ENCODE measurements around the gene ZNF146.
"Not testable (repeated sequence)": the region's sequence is repeated elsewhere in the genome, so short reads cannot be mapped to it uniquely, and the experiment has no call there.

DNA sequence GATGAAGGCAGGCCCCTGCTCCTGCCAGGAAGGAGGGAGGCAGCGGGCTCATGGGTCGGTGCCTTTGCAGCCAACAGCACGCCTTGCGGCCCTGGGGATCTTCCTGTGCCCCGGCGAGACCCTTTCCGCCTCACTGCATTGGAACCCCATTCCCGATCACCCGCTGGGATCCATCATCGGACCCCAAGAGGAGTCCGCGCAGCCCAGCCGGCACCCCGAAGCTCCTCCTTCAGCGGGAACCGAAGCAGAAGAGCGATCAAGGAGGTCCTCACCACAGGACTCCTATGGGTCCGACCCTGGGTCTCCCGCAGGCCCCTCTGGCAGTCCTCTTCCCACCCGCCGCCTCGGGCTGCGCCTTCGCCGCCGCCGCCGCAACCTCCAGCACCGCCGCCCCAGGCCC is 53.7 kb downstream of the ZNF146 start:
- TF ChIP-seq EZH2 (IDR thresholded peaks at IDR 0.05; ENCODE audit: insufficient read depth, low read length) = not testable (repeated sequence)
- TF ChIP-seq, protein P1, sequence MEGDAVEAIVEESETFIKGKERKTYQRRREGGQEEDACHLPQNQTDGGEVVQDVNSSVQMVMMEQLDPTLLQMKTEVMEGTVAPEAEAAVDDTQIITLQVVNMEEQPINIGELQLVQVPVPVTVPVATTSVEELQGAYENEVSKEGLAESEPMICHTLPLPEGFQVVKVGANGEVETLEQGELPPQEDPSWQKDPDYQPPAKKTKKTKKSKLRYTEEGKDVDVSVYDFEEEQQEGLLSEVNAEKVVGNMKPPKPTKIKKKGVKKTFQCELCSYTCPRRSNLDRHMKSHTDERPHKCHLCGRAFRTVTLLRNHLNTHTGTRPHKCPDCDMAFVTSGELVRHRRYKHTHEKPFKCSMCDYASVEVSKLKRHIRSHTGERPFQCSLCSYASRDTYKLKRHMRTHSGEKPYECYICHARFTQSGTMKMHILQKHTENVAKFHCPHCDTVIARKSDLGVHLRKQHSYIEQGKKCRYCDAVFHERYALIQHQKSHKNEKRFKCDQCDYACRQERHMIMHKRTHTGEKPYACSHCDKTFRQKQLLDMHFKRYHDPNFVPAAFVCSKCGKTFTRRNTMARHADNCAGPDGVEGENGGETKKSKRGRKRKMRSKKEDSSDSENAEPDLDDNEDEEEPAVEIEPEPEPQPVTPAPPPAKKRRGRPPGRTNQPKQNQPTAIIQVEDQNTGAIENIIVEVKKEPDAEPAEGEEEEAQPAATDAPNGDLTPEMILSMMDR (IDR thresholded peaks at IDR 0.05; ENCODE audit: insufficient read depth, low read depth, low read length) = not testable (repeated sequence)
